Right ventricle myocardium superior (tissue), 1 donor: ENCODE measurements around the gene HMGB3. TPM values are rescaled to one million over a fixed set of nuclear protein-coding genes. Genes with fewer than 3 reads are reported as not detected.
"Not testable (repeated sequence)": the region's sequence is repeated elsewhere in the genome, so short reads cannot be mapped to it uniquely, and the experiment has no call there.

Experiments used
- ATAC-seq: fragments of 200-7000 bp; cut with Tn5 transposase; one replicate; pipeline ENCODE4 v1.9.1; 2020; ENCODE audit warnings: mild to moderate bottlenecking; ENCODE audit not compliant: poor library complexity
- DNase-seq: peaks from one replicate; pipeline ENCODE4 v3.0.0-alpha.2; 2020
- intact Hi-C: fragments of 100-400 bp; cut with DNase I; formaldehyde crosslinking; loops from one replicate; pipeline ENCODE4 v1.11.2; 2022
- long read RNA-seq: library from polyadenylated mRNA; unstranded; transcript quantifications from one replicate; pipeline ENCODE4 v2.0.0, GENCODE V29; 2021
- total RNA-seq: library from RNA; stranded (reverse); fragmentation: NEBNext Ultra II Directional; extraction: Animal tissue kit (Norgen Biotek cat#: 25700); gene quantifications from one replicate; pipeline ENCODE4 v1.2.1, GENCODE V29; 2021
- donor health status: DM: no; HTN: yes; CAD: no; lungs with severe emphysema.

Gene HMGB3
- 9.0 TPM for total RNA-seq
- long read RNA-seq, partial matches to known transcripts = 1 of 7 reads
- long read RNA-seq, other reads (novel, unspliced or antisense) = 3 of 7 reads

GRCh38 chrX:150982788-150983520, at the start of gene HMGB3:
HMGB3 (plus strand) TSS chrX:150983335; CDS start chrX:150985600, 2,265 bp downstream.
- intact Hi-C loops = no loop called here
- ATAC-seq (peak; percentile 99), DNase-seq (peak; percentile 91)

DNA sequence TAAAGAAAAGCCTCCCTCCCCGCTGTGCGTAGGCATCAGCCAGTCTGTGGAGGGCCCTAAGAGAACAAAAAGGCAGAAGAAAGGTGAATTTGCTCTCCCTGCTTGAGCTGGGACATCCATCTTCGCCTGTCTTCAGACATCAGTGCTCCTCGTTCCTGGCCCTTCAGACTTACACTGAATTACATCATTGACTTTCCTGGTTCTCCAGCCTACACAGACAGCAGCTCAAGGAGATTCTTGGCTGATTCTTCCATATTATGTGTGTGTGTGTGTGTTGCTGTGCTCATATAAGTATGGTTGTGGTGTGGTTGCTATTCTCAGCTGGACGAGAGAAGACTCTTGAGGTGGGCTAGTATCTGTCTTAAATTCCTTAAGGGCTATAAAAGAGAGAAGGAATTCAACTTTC, 49.2 kb upstream of the HMGB3 start:
- ATAC-seq = no peak
- DNase-seq = no peak
- intact Hi-C loops = no loop called here

GRCh38 chrX:150934453-150934852, 48.7 kb upstream of the HMGB3 start:
- DNase-seq (no peak), ATAC-seq (peak; percentile 41)
- intact Hi-C loops = no loop called here

GRCh38 chrX:150935467-150935866, 47.7 kb upstream of the HMGB3 start:
- intact Hi-C loops = no loop called here
- DNase-seq (no peak), ATAC-seq (no peak)

DNA sequence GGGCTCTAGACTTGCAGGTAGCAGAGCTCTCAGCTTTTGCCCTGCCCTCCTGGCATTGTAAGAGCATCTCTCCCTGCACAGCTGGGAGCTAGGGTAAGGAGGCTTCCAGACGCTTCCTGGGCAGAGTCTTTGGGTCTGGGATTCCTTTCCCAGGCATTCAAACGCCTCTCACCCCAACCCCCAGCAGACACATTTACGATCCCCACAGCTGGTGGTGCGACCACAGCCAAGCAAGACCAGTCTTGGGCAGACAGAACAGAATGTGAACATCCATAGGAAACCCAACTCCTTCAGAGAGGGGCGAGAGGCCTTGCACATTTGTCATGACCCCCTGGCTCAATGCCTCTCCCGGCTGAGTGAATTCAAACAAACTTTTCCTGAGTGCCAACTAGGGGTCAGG, 46.6 kb upstream of the HMGB3 start:
- intact Hi-C loops = no loop called here
- DNase-seq (no peak), ATAC-seq (no peak)

GRCh38 chrX:150940844-150941495, 42.2 kb upstream of the HMGB3 start:
- no peak for ATAC-seq
- intact Hi-C loops = no loop called here

DNA sequence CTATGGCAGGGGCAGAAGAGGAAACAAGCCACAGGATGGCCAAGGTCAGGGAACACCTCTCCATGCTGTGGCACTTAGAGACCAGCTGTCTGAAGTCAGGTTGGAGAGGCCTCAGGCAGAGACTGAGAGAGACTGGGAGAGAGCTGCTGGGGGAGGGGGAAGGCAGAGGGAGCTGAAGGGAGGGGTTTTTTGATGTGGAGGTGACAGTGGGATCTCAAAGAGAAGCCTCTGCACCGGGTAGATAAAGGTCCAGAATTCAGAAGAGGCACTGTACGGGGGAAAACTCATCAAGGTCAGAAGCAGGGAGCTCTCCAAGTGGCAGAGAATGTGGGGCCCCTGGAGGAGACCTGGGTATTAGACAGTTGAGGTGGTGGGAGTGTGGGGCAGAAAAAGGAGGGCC, 41.6 kb upstream of the HMGB3 start:
- DNase-seq (no peak), ATAC-seq (no peak)
- intact Hi-C loops = no loop called here

More at GRCh38 chrX:150940844-150941495, 42.2 kb upstream of the HMGB3 start:
- DNase-seq = no peak

DNA sequence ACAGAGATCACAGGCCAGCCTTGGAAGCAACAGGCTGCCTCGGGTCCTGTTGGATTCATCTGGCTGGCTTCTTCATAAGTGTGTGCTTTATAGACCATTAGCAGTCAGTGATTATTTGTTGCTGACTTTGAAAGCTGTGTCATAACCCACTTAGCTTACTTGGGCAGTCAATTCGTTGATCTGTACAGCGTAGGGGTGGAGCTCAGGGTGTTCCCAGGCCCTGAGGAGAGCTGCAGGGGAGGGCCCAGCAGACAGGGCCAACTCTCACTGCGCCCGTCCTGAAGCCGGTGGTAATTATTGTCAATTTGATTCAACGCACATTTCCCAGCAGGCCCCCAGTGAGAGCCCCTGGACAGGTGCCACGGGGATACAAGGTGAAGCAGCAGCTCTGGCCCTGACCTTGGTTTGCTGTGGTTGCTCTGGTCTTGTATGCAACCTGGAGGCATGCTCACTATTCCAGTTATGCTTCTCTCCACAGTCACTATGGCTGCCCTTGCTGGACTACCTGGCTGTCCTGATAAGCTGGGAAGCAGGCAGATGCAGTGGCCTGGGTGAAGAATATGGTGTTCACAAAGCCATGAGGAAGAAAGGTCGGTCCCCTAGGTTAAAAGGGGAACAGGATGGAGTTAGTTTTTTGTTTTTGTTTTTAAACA, 40.1 kb upstream of the HMGB3 start:
- intact Hi-C loops = no loop called here

GRCh38 chrX:150944233-150944632, 38.9 kb upstream of the HMGB3 start:
- ATAC-seq = no peak
- DNase-seq = no peak
- intact Hi-C loops = no loop called here

More for the DNA sequence above, 40.1 kb upstream of the HMGB3 start:
- ATAC-seq (no peak), DNase-seq (no peak)

- ATAC-seq = no peak
- intact Hi-C loops = no loop called here
Measured at GRCh38 chrX:150954951-150955350, 28.2 kb upstream of the HMGB3 start.

GRCh38 chrX:150955590-150955989, 27.5 kb upstream of the HMGB3 start:
- no peak for ATAC-seq
- intact Hi-C loops = no loop called here
- no peak for DNase-seq

More at GRCh38 chrX:150954951-150955350, 28.2 kb upstream of the HMGB3 start:
- no peak for DNase-seq

DNA sequence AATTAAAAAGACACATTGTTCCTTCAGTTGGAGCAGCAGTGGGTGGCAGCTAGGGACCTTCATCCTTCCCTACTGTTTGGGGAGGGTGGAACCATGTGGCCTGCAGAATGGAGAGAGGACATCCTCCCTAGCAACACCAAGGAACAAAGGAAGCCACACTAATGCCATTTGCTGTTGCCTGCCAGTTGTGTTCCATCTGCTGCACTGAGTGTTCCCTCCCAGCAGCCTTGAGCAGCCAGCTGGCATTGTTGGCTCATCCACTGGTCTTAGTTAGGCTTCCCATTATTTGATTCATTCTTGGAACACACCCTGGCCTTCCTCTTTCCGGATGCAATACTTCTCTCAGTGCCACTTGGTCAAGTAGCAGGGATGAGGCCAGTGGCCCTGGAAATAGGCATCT, 25.0 kb upstream of the HMGB3 start:
- intact Hi-C loops = no loop called here
- no peak for DNase-seq
- ATAC-seq = no peak

- no peak for DNase-seq
- intact Hi-C loops = no loop called here
- no peak for ATAC-seq
Measured at GRCh38 chrX:150959557-150959956, 23.6 kb upstream of the HMGB3 start.

GRCh38 chrX:150961631-150962030, 21.5 kb upstream of the HMGB3 start:
- DNase-seq (no peak), ATAC-seq (no peak)
- intact Hi-C loops = no loop called here

DNA sequence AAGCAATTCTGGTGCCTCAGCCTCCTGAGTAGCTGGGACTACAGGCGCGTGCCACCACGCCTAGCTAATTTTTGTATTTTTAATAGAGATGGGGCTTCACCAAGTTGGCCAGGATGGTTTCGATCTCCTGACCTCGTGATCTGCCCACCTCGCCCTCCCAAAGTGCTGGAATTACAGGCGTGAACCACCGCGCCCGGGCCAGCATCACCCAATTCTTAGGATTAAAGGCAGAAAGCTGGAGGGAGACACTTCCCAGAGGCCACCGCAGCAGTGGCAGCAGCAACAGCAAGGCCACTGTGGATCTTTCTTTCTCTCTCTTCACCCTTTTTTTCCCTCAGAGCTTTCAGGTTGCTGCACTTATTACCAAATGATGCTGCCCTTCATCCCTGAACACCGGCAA, 18.7 kb upstream of the HMGB3 start:
- ATAC-seq, intact Hi-C loops, DNase-seq: not testable (repeated sequence)

DNA sequence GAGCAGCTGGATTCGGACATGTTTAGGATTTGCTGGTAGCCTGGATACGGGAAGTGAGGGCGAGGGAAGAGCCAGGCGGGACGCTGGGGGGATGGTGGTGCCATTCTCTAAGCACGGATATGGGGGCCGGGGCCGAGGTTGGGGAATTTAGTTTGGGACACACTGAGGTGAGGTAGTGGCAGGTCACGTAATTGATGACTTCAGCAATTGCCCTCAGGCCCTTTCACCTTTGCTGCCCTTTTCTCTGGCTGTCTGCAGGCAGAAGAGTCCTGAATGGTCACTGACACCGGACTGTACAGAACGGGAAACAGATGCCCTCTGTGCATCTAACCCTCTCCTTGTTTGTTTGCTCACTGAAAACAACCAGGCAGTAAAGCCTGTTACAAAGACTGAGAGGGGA, 16.9 kb upstream of the HMGB3 start:
- DNase-seq = no peak
- ATAC-seq = no peak
- intact Hi-C loops = no loop called here

- intact Hi-C loops = no loop called here
- DNase-seq (no peak), ATAC-seq (no peak)
Measured at GRCh38 chrX:150966742-150967141, 16.4 kb upstream of the HMGB3 start.

DNA sequence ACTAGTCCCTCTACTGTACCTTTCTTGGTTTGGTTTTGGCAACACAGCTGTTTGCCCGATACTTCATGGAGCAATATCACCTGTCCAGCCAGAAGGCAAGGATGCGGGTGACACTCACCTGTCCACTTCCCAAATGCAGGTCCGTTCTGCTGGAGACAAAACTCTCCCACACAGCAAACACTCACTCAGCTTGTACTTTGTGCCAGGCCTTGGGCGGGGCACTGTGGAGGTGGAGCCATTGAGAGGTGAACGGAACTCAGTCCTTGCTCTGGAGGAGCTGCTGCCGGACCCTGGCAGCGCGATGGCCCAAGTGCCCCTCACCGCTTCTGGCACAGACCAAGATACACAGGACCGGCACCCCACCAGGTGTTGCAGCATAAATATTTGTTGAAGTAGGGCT, 15.3 kb upstream of the HMGB3 start:
- DNase-seq = no peak
- no peak for ATAC-seq
- intact Hi-C loops = no loop called here

GRCh38 chrX:150968862-150969720, 14.0 kb upstream of the HMGB3 start:
- ATAC-seq (no peak), DNase-seq (no peak)
- intact Hi-C loops = no loop called here
